H1 (cell line): ENCODE results near the gene RIPOR3.

Experiments used
- BRCA1 ChIP-seq: IDR thresholded peaks from 2 replicates; pipeline ENCODE4 v1.6.1; 2012; ENCODE audit warnings: low read depth, low read length, improper control_type of control experiment
- CTCF ChIP-seq, 3 experiments: IDR thresholded peaks; 1 replicate in 2 of 3; 2 replicates in 1 of 3; pipeline versions ENCODE4 v1.5.1 to v1.6.1; 2011; ENCODE audit warnings: low read length in 3 of 3, mild to moderate bottlenecking in 3 of 3, inconsistent platforms in 2 of 3, low read depth in 1 of 3, moderate library complexity in 1 of 3; ENCODE audit not compliant: insufficient read depth in 1 of 3; ENCODE audit errors: control extremely low read depth in 1 of 3
- EP300 ChIP-seq, 2 experiments: IDR thresholded peaks; 1 replicate in 1 of 2; 2 replicates in 1 of 2; pipeline ENCODE4 v1.6.1; 2011 to 2012; ENCODE audit warnings: low read depth in 2 of 2, low read length in 2 of 2, mild to moderate bottlenecking in 2 of 2, borderline replicate concordance in 1 of 2, inconsistent platforms in 1 of 2, moderate library complexity in 1 of 2
- EZH2 ChIP-seq: fragments of 200-600 bp; sonication (generic); IDR thresholded peaks from 2 replicates; pipeline ENCODE4 v1.7.1; 2012; ENCODE audit warnings: low read depth, mild to moderate bottlenecking, moderate library complexity, low read length, inconsistent platforms; ENCODE audit not compliant: severe bottlenecking
- GTF2F1 ChIP-seq: IDR thresholded peaks from 2 replicates; pipeline ENCODE4 v1.6.1; 2012; ENCODE audit warnings: low read depth, low read length, improper control_type of control experiment, borderline replicate concordance
- HDAC6 ChIP-seq: IDR thresholded peaks from one replicate; pipeline ENCODE4 v1.7.1; 2012; ENCODE audit warnings: low read depth, mild to moderate bottlenecking, inconsistent platforms, low read length, moderate library complexity
- POLR2A ChIP-seq, 2 experiments: IDR thresholded peaks; 1 replicate in 1 of 2; 2 replicates in 1 of 2; pipeline ENCODE4 v1.6.1; 2011; ENCODE audit warnings: low read depth in 2 of 2, low read length in 2 of 2, mild to moderate bottlenecking in 2 of 2; ENCODE audit errors: control extremely low read depth in 1 of 2
- RNF2 ChIP-seq: fragments of 200-900, 300-1000 bp; sonication (generic); IDR thresholded peaks from 2 replicates; pipeline ENCODE4 v1.7.1; 2016; ENCODE audit warnings: borderline replicate concordance, low read depth, mild to moderate bottlenecking, antibody characterized with exemption, low read length; ENCODE audit not compliant: poor library complexity, severe bottlenecking; ENCODE audit errors: missing control alignments
- SIX5 ChIP-seq: IDR thresholded peaks from 2 replicates; pipeline ENCODE4 v1.6.1; 2011; ENCODE audit warnings: mild to moderate bottlenecking, low read depth, low read length
- SUZ12 ChIP-seq: fragments of 200-600 bp; sonication (generic); IDR thresholded peaks from 2 replicates; pipeline ENCODE4 v1.6.1; 2012; ENCODE audit warnings: mild to moderate bottlenecking, inconsistent platforms, low read length, moderate library complexity, mixed read lengths
- YY1 ChIP-seq: IDR thresholded peaks from 2 replicates; pipeline ENCODE4 v1.6.1; 2011; ENCODE audit warnings: low read depth, mild to moderate bottlenecking, low read length
- TF ChIP-seq, protein P1 (sequence below): IDR thresholded peaks from 2 replicates; pipeline ENCODE4 v1.6.1; 2012; ENCODE audit warnings: low read length, inconsistent platforms
- TF ChIP-seq, protein P2 (sequence below): IDR thresholded peaks from 2 replicates; pipeline ENCODE4 v1.6.1; 2011; ENCODE audit warnings: low read length, improper control_type of control experiment

- peak; percentile 3 to 43 (median 23); a peak in 3 of 4 replicates for TF ChIP-seq CTCF (IDR thresholded peaks at IDR 0.05; ENCODE audit: control extremely low read depth in 1 of 3, insufficient read depth in 1 of 3, low read depth in 1 of 3, low read length in 3 of 3)
- no peak for TF ChIP-seq POLR2A (IDR thresholded peaks at IDR 0.05; ENCODE audit: control extremely low read depth in 1 of 2, low read depth in 2 of 2, low read length in 2 of 2)
- no peak for TF ChIP-seq BRCA1
- TF ChIP-seq, protein P1, sequence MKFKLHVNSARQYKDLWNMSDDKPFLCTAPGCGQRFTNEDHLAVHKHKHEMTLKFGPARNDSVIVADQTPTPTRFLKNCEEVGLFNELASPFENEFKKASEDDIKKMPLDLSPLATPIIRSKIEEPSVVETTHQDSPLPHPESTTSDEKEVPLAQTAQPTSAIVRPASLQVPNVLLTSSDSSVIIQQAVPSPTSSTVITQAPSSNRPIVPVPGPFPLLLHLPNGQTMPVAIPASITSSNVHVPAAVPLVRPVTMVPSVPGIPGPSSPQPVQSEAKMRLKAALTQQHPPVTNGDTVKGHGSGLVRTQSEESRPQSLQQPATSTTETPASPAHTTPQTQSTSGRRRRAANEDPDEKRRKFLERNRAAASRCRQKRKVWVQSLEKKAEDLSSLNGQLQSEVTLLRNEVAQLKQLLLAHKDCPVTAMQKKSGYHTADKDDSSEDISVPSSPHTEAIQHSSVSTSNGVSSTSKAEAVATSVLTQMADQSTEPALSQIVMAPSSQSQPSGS: no peak
- TF ChIP-seq HDAC6: no peak
- TF ChIP-seq RNF2: no peak
- no peak for TF ChIP-seq YY1
- TF ChIP-seq, protein P2, sequence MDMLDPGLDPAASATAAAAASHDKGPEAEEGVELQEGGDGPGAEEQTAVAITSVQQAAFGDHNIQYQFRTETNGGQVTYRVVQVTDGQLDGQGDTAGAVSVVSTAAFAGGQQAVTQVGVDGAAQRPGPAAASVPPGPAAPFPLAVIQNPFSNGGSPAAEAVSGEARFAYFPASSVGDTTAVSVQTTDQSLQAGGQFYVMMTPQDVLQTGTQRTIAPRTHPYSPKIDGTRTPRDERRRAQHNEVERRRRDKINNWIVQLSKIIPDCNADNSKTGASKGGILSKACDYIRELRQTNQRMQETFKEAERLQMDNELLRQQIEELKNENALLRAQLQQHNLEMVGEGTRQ: no peak
- TF ChIP-seq EP300 (IDR thresholded peaks at IDR 0.05; ENCODE audit: borderline replicate concordance in 1 of 2, low read depth in 2 of 2, low read length in 2 of 2): no peak
- TF ChIP-seq SUZ12: no peak
- no peak for TF ChIP-seq SIX5
- no peak for TF ChIP-seq GTF2F1
- no peak for TF ChIP-seq EZH2
These were observed 44.8 kb downstream of the RIPOR3 start for GRCh38 chr20:50646483-50646996.
